ENCODE data around the gene MRPL20. TPM values are rescaled to one million over a fixed set of nuclear protein-coding genes. Genes with fewer than 3 reads are reported as not detected.
A peak's percentile ranks its signal among the peaks of the same experiment; 100 is the strongest.
"Not testable (repeated sequence)": the region's sequence is repeated elsewhere in the genome, so short reads cannot be mapped to it uniquely, and the experiment has no call there.

Gene MRPL20
- total RNA-seq, 1 experiment from 2014 or later = 303 TPM

GRCh38 chr1:1387098-1388077 is 19.7 kb downstream of the MRPL20 start:
- no peak for DNase-seq (ENCODE audit: low read depth)

- no peak for DNase-seq (ENCODE audit: low read depth)
Measured at GRCh38 chr1:1385931-1386330, 21.2 kb downstream of the MRPL20 start.

- not testable (repeated sequence) for DNase-seq (ENCODE audit: low read depth)
Measured at GRCh38 chr1:1385339-1385738, 21.8 kb downstream of the MRPL20 start.

GRCh38 chr1:1381294-1381693 is 25.8 kb downstream of the MRPL20 start:
- DNase-seq (ENCODE audit: low read depth) = no peak

- DNase-seq (ENCODE audit: low read depth) = no peak
Measured at GRCh38 chr1:1380860-1381259, 26.2 kb downstream of the MRPL20 start.

GRCh38 chr1:1377540-1378205 is 29.4 kb downstream of the MRPL20 start:
- DNase-seq (ENCODE audit: low read depth) = no peak

GRCh38 chr1:1376551-1377226 is 30.4 kb downstream of the MRPL20 start:
- no peak for DNase-seq (ENCODE audit: low read depth)

- DNase-seq (ENCODE audit: low read depth) = peak; percentile 99
Measured at GRCh38 chr1:1374929-1375662, 32.0 kb downstream of the MRPL20 start, which contains the start of gene AURKAIP1. Gene AURKAIP1 (minus strand): TSS chr1:1375207. CDS start chr1:1374756, 451 bp downstream.

- DNase-seq (ENCODE audit: low read depth) = no peak
Measured at GRCh38 chr1:1374589-1374928, 32.5 kb downstream of the MRPL20 start.

- no peak for DNase-seq (ENCODE audit: low read depth)
Measured at GRCh38 chr1:1373815-1374588, 33.1 kb downstream of the MRPL20 start.

GRCh38 chr1:1373051-1373814 is 33.9 kb downstream of the MRPL20 start:
- no peak for DNase-seq (ENCODE audit: low read depth)

- peak; percentile 68 for DNase-seq (ENCODE audit: low read depth)
Measured at GRCh38 chr1:1371746-1372711, 35.1 kb downstream of the MRPL20 start.

- DNase-seq (ENCODE audit: low read depth) = peak; percentile 66
Measured at GRCh38 chr1:1371364-1371745, 35.7 kb downstream of the MRPL20 start.

GRCh38 chr1:1370771-1371300 is 36.3 kb downstream of the MRPL20 start:
- no peak for DNase-seq (ENCODE audit: low read depth)

- not testable (repeated sequence) for DNase-seq (ENCODE audit: low read depth)
Measured at GRCh38 chr1:1370094-1370493, 37.0 kb downstream of the MRPL20 start.

GRCh38 chr1:1367315-1367714 is 39.8 kb downstream of the MRPL20 start:
- no peak for DNase-seq (ENCODE audit: low read depth)

GRCh38 chr1:1366699-1367066 is 40.4 kb downstream of the MRPL20 start:
- DNase-seq (ENCODE audit: low read depth) = no peak

- DNase-seq (ENCODE audit: low read depth) = no peak
Measured at GRCh38 chr1:1365875-1366698, 41.0 kb downstream of the MRPL20 start.
